HFF-Myc (cell line): ENCODE measurements around the gene GREM1.

Source experiments
- DNase-seq: peaks from one replicate; pipeline ENCODE4 v3.0.0-alpha.2; 2011; ENCODE audit warnings: low read depth; ENCODE audit errors: extremely low read depth
- H3K4me3 ChIP-seq: replicated peaks from 2 replicates; pipeline ENCODE4 v1.5.1; 2011; ENCODE audit warnings: low read depth, mild to moderate bottlenecking, control low read depth, low read length
- CTCF ChIP-seq: IDR thresholded peaks from 2 replicates; pipeline ENCODE4 v1.5.1; 2012; ENCODE audit warnings: mild to moderate bottlenecking, low read depth, low read length, control low read depth; ENCODE audit errors: missing control alignments

GREM1 gene

DNA sequence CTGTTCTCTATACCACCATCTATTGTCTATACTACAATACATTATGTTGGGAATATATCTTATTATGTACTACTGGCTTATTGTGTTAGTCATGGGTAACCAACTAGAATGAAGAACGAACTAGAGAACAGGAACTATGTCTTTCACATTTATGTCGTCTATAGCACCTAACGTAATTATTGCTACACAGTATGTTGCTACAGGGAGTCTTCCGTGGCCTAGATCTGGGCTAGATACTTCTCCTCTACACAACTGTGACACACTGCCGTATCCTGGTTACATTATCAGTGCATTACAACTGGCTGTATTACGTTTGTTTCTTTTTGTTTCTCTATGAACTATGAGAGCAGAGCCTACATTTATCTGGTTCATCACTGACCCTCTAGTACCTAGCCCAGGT lies 42.3 kb upstream of the GREM1 start:
- TF ChIP-seq CTCF = no peak
- H3K4me3 ChIP-seq = no peak overlapping the region
- DNase-seq = no peak

DNA sequence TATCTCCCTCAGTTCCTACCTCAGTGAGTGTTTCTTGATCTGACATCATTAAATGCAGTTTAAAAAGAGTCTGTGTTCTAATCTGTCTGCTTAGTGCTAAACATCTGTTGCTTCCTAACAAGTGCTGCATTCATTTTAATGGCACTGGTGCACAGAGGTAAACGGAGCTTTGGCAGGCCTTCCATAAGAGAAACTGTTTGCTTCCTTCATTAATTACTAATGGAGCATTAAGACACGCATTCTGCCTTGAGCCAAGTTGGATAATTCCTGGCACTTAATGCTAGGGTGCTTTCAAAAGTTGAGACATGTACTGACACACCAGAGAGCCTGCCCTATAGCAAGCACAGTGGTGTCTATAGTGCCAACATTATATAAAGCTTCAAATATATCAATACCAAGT lies 41.6 kb upstream of the GREM1 start:
- no peak for TF ChIP-seq CTCF
- DNase-seq = no peak
- no peak overlapping the region for H3K4me3 ChIP-seq

GRCh38 chr15:32677238-32677750 lies 40.5 kb upstream of the GREM1 start:
- no peak for DNase-seq
- no peak overlapping the region for H3K4me3 ChIP-seq
- no peak for TF ChIP-seq CTCF

GRCh38 chr15:32679298-32679690 lies 38.5 kb upstream of the GREM1 start:
- DNase-seq = no peak
- no peak overlapping the region for H3K4me3 ChIP-seq
- no peak for TF ChIP-seq CTCF

DNA sequence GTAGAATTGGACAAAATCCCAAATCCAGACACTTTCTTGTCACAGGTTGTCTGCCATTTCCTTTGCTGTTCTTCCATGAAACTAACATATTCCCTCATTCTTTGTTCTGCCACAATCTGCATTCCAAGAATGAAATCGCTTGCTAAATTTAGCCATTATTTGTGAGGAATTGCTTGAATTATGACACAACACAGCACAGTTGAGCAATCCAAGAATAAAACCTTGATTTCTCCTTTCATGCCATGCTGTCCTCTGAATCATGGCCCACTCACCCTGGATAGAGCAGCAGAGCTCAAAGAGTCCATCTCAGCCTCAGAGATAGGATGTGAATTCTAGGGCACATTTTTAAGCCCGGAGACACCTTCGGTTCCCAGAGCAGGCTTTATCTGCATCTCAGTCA lies 35.2 kb upstream of the GREM1 start:
- H3K4me3 ChIP-seq = no peak overlapping the region

DNA sequence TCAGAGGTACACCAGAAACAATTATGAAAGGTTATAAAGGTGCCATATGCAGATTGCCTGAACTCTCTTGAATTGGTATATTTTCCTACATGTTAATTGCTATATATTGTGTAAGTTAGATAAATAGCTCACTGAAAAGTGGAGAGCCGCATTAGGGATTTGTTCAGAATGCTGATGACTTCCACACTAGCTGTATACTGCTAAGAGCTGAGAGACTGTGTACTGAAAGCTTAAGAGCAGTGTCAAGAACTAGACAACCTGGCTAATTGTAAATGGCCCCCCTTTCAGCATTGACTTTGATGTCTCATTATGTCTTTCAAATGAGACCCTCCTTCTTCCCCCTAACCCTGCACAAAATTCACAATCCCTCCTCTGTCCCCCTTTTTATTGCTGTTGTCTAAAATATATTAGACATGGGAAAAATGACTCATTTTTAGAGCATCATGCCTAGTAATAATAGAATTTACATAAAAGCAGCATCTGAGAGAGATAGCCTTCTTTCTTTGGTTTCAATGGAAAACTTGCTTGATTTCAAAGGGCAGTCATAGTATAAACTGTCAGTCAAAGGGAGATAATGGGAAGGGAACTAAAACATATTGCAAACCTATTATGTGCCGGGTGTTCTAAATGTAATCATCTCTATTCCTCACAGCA lies 34.7 kb upstream of the GREM1 start:
- no peak for TF ChIP-seq CTCF
- H3K4me3 ChIP-seq = no peak overlapping the region
- DNase-seq = no peak

More for the DNA sequence above, 35.2 kb upstream of the GREM1 start:
- no peak for DNase-seq
- TF ChIP-seq CTCF = no peak
